ENCODE data around the gene BEX2. TPM values are rescaled to one million over a fixed set of nuclear protein-coding genes. Genes with fewer than 3 reads are reported as not detected.
"Not testable (repeated sequence)": the region's sequence is repeated elsewhere in the genome, so short reads cannot be mapped to it uniquely, and the experiment has no call there.

The BEX2 gene
- total RNA-seq, result 1 to 10 TPM; 2.3 to 2.6 TPM

DNA sequence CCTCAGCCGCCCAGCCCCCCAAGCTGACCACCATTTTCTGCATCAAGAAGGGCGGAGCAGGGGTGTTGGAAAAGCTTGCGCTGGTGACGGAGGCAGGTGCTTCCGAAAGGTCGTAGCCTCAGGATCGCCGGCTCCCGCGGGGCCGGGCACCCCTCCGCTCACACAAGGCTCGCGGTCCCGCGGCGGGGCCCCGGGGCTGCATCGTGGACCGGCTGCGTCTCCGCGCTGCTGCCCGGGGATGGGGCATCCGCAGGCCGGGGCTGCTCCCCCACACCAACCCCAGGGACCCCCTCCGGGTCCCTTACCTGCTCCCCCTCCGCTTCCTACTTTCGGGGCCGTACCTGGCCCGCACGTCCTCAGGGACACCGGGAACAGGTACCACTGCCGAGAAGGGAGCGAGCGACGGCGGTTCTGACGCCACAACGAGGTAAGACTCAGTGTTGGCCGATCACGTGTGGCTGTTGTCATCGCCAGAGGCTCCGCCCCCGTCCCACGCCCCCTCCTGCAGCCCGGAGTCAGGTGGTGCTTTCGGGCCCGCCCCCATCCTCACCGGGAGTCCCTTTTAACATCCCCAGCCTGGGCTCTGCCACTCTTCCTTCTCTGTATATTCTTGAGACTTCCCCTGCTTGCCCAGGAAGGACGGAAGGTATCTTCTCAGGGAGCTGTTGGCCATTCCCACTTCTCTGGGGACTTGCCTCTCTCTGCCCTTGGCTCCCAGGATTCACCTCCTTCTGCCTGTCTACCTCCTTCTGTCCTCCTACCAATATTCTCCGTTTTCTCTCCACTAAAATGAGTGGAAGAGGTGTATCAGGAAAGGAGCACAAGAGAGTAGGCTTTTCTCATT lies at the start of gene BEX2:
TSS of gene BEX2 (minus strand) at position 436 of the 844 bp plus-strand sequence. CDS start 1,014 bp downstream, outside the sequence.
- Mint-ChIP-seq H3K27me3 (peaks cover 0 to 15% of the 10 kb centered on the region in 2 donors), H3K9me3 (no peaks in the 10 kb centered on the region), H3K4me1 (ENCODE audit: low read depth in 2 of 2) (no peaks in the 10 kb centered on the region), H3K36me3 (no peaks in the 10 kb centered on the region), H3K27ac (no peak within 1 kb of the TSS), H3K4me3 (peak within 1 kb of the TSS; percentile 74)
- ATAC-seq (peak; percentile 96 to 97), DNase-seq (ENCODE audit: low spot score) (peak; percentile 82)

DNA sequence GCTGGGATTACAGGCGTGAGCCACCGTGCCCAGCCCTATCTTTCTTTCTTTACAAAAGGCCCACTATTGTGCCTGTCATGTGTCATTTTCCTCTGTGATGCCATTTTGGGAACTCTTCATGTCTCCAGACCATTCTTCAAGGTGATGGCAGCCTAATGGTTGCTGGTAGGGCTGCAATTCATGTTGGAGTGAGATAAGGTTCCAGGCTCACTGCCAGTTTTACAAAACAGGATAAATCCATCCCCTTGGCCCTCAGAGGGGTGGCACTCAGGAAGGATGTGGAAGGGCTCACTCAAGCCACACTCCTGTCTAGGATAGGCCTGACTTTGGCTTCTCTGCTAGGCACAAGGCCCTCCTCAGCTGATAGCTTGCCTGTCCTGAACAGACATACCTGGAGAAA lies 49.3 kb upstream of the BEX2 start:
- Mint-ChIP-seq H3K36me3 (no peaks in the 10 kb centered on the region), H3K4me3 (no peak overlapping the region), H3K4me1 (ENCODE audit: low read depth in 2 of 2) (peaks cover 6 to 7% of the 10 kb centered on the region in 2 donors), H3K27ac (no peak overlapping the region), H3K27me3 (peaks cover 8 to 24% of the 10 kb centered on the region in 2 donors), H3K9me3 (no peaks in the 10 kb centered on the region)
- DNase-seq (ENCODE audit: low spot score) (no peak), ATAC-seq (no peak)

DNA sequence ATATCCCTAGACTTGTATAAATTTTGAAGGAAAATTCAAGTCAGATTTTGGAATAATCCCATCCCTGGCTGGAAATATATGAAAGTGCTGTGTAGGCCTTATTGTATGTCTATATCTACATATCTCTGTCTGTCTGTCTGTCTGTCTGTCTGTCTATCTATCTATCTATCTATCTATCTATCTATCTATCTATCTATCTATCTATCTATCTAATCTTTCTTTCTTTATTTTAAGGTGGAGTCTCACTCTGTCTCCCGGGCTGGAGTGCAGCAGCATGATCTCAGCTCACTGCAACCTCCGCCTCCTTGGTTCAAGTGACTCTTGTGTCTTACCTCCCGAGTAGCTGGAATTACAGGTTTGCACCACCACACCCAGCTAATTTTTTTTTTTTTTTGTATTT lies 48.8 kb upstream of the BEX2 start:
- H3K4me1 Mint-ChIP-seq (ENCODE audit: low read depth in 2 of 2); DNase-seq (ENCODE audit: low spot score); H3K36me3 Mint-ChIP-seq; ATAC-seq; H3K27ac Mint-ChIP-seq; H3K9me3 Mint-ChIP-seq; H3K4me3 Mint-ChIP-seq: not testable (repeated sequence)
- peaks cover 8 to 24% of the 10 kb centered on the region in 2 donors for H3K27me3 Mint-ChIP-seq

DNA sequence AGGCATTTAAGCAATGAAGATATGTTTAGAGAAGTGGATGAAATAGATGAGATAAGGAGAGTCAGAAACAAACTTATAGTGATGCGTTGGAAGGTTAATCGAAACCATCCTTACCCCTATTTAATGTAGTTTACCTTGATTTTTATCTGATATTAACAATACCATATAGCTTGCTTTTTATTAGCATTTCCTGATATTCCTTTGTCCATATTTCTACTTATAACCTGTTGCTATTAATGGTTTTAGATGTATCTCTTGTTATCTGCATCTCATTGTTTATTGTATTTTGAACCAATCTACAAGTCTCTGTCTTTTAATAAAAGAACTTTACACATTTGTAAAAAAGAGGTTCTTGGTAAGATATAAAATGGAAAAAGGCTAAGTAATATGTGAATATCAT lies 47.1 kb upstream of the BEX2 start:
- Mint-ChIP-seq H3K4me1 (ENCODE audit: low read depth in 2 of 2) (peaks cover 6 to 7% of the 10 kb centered on the region in 2 donors), H3K36me3 (no peaks in the 10 kb centered on the region), H3K4me3 (no peak overlapping the region), H3K27ac (no peak overlapping the region), H3K27me3 (peaks cover 8 to 27% of the 10 kb centered on the region in 2 donors), H3K9me3 (no peaks in the 10 kb centered on the region)
- DNase-seq (ENCODE audit: low spot score), result no peak
- ATAC-seq, result no peak

DNA sequence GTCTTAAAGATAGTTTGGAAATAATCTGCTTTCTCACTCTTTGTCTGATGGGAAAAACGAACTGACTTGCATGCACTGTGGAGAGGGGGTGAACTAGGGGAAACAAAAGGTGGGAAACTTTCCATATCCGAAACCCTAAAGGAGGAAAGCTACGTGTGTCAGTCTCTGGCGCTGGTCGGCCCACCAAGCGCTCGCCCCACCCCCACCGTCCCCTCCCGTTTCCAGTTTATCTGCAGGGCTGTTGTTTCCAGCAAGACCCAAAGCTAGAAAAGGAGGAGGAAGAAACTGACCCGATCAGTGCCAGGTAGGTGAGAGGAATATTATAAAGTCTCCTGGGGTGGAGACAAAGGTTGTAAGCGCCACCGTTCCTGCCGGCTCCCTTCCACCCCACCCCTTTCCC lies 46.1 kb upstream of the BEX2 start:
- Mint-ChIP-seq H3K36me3 (no peaks in the 10 kb centered on the region), H3K4me3 (peak overlapping the region; percentile 72), H3K4me1 (ENCODE audit: low read depth in 2 of 2) (peaks cover 6 to 7% of the 10 kb centered on the region in 2 donors), H3K27me3 (peaks cover 8 to 26% of the 10 kb centered on the region in 2 donors), H3K9me3 (no peaks in the 10 kb centered on the region), H3K27ac (no peak overlapping the region)
- ATAC-seq (no peak), DNase-seq (ENCODE audit: low spot score) (no peak)

DNA sequence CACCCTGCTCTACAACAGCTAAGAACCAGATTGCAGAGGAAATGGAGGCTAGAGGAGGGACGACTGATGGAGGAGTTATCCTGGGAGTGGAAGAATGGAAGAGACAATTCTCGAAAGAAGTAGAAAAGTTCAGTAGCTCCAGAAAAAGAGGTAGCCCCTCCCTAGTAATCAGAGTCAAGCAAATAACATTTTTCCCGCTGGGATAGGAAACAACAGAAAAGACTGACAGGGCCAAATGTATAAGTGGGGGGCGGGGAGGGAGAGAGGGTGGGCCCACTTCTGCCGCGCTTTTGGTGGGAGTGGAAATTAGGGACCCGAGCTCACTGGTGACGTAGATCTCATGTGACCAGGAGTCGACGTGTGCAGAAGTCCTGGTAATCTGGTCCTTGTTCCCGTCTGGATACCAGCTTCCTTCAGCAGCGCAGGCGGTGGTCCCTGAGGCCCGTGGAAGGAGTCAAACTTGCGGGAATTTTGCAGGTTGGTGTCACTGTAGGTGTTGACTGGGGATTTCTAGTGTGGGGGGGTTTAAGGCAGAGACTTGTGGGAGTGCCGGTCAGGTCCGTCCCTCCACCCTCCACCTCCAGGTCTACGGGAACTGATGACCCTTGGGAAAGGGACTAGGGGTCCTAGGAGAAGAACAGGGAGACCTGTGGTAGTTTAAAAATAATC lies 45.5 kb upstream of the BEX2 start, which contains the start of gene TCEAL9:
TSS of gene TCEAL9 (plus strand) at position 377 of the 669 bp plus-strand sequence. CDS start 1,179 bp downstream, outside the sequence.
- Mint-ChIP-seq H3K4me1 (ENCODE audit: low read depth in 2 of 2) (peaks cover 6 to 7% of the 10 kb centered on the region in 2 donors), H3K27me3 (peaks cover 8 to 24% of the 10 kb centered on the region in 2 donors), H3K4me3 (peak within 1 kb of the TSS; percentile 72), H3K27ac (peak within 1 kb of the TSS in 1 of 2 donors; percentile 64), H3K36me3 (no peaks in the 10 kb centered on the region), H3K9me3 (no peaks in the 10 kb centered on the region)
- no peak for ATAC-seq
- DNase-seq (ENCODE audit: low spot score), result no peak

DNA sequence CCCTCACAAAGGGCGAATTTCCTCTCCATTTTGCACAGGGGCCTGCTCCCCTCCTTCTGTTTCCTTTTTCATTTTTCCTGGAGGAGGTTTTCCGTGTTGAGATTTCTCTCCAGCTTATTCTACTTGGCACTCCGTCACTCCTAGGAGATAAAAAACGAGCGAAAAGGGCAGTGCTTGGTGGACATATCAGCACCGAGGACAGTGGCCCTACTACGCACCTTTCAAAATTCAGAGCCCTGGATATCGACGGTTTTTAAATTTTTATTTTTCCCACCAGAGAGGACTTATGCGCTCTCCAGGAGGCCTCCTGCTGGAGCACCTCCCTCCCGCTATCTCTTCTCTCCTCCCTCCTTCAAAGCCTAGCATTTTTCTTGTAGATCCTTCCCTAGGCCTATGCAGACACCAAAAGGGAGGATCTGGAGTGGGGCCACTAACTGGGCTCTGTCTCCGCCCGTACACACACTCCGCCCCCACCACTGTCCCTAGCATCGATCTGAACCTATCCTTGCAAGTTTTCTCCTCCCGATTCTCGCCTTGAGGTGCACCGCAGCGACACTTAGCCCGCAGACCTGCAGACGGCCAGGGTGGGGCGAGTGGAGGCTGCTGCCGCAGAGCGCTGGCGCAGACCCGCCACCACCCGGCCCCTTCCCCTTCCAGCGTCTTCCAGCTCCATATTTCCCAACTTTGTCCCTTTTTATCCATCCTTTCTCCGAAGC lies 37.0 kb upstream of the BEX2 start:
- H3K4me1 Mint-ChIP-seq (ENCODE audit: low read depth in 2 of 2), result no peaks in the 10 kb centered on the region
- H3K27ac Mint-ChIP-seq, result no peak overlapping the region
- ATAC-seq (peak in 1 of 2 donors; percentile 57), DNase-seq (ENCODE audit: low spot score) (no peak)
- no peak overlapping the region for H3K4me3 Mint-ChIP-seq
- H3K27me3 Mint-ChIP-seq, result peaks cover 0 to 35% of the 10 kb centered on the region in 2 donors
- H3K9me3 Mint-ChIP-seq, result no peaks in the 10 kb centered on the region
- H3K36me3 Mint-ChIP-seq, result no peaks in the 10 kb centered on the region

DNA sequence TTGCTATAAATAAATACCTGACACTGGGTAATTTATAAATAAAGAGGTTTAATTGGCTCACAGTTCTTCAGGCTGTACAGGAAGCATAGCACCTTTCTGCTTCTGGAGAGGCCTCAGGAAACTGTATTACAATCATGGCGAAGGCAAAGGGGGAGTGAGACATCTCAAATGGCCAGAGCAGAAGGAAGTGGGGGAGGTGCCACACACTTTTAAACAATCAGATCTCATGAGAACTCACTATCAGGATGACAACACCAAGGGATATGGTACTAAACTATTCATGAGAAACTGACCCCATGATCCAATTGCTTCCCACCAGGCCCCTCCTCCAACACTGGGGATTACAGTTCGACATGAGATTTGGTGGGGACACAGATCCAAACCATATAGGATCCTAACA lies 33.8 kb upstream of the BEX2 start:
- no peak for DNase-seq (ENCODE audit: low spot score)
- Mint-ChIP-seq H3K36me3 (no peaks in the 10 kb centered on the region), H3K27ac (no peak overlapping the region), H3K27me3 (peaks cover 11 to 45% of the 10 kb centered on the region in 2 donors), H3K9me3 (no peaks in the 10 kb centered on the region), H3K4me3 (no peak overlapping the region), H3K4me1 (ENCODE audit: low read depth in 2 of 2) (no peaks in the 10 kb centered on the region)
- ATAC-seq, result no peak

DNA sequence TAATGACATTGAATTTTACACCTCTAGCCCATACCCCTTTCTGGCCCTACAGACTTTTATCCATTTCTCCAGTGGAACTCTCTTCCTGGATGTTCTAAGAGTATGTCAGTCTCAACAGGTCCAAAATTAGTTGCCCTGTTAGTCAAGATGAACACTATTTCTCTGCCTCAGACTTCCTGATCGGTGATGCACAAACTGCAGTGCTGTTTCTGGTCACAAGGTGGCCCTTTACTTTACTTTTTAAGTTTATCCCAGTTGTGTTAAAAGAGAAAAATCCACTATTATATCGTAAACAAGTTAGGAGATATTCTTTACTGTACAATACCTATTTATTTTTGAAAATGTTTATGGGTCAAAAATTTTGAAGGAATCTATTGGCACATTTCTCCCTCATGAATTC lies 32.3 kb upstream of the BEX2 start:
- Mint-ChIP-seq H3K4me1 (ENCODE audit: low read depth in 2 of 2) (no peaks in the 10 kb centered on the region), H3K27ac (no peak overlapping the region), H3K4me3 (no peak overlapping the region), H3K27me3 (peaks cover 11 to 40% of the 10 kb centered on the region in 2 donors), H3K36me3 (no peaks in the 10 kb centered on the region), H3K9me3 (no peaks in the 10 kb centered on the region)
- ATAC-seq (no peak), DNase-seq (ENCODE audit: low spot score) (no peak)

DNA sequence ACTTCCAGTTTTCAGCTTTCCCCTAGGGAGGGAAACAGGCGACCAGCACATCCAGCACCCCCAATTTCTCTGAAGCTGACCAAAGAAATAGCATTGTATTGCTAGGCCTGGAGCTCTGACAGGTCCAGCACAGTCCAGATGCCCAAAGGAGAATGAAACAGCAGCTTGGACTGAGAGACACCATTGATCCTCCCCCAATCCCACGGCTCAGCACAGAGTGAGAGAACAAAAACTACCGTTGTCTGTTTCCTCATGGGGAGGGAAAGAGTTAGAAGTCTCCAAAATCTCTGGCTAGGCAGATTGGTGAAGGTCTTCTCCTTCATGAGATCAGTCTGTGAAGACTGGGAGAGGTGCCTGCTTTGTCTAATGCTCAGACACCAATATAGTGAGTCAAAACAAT lies 27.9 kb upstream of the BEX2 start:
- H3K27me3 Mint-ChIP-seq, result peaks cover 18 to 39% of the 10 kb centered on the region in 2 donors
- no peaks in the 10 kb centered on the region for H3K36me3 Mint-ChIP-seq
- H3K27ac Mint-ChIP-seq, result no peak overlapping the region
- ATAC-seq (no peak), DNase-seq (ENCODE audit: low spot score) (no peak)
- H3K9me3 Mint-ChIP-seq, result no peaks in the 10 kb centered on the region
- no peak overlapping the region for H3K4me3 Mint-ChIP-seq
- H3K4me1 Mint-ChIP-seq (ENCODE audit: low read depth in 2 of 2), result no peaks in the 10 kb centered on the region

DNA sequence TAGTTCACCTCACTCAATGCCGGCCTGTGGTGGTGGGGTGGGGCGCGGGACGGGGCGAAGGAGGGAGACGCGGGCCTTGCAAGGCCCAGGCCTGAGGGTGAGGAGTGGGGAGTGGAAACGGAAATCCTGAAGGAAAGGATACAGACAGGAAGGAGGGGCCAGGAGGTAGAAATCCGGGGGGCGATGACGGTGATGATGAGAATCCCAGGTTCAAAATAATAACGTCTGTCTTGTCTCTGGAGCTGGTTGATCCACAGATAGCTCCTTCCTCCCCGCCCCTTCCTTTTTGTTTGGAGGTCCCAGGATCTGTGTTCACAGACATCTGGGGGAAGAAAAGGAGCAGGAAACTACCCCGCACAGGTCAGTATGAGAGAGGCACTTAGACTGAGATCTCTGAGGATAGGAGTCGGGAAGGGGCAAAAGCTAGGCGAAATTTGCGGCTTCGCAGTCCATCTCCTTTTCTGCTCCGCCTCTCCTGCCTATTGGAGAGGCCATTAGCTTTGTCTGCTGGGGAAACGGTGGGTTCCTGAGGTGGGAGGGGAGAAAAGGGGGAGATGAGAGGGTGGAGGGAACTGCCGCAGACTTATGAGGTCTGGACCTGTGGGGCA lies 20.0 kb upstream of the BEX2 start:
- Mint-ChIP-seq H3K27ac (no peak overlapping the region), H3K27me3 (peaks cover 19 to 37% of the 10 kb centered on the region in 2 donors), H3K4me1 (ENCODE audit: low read depth in 2 of 2) (no peaks in the 10 kb centered on the region), H3K4me3 (no peak overlapping the region), H3K9me3 (no peaks in the 10 kb centered on the region), H3K36me3 (no peaks in the 10 kb centered on the region)
- no peak for DNase-seq (ENCODE audit: low spot score)
- ATAC-seq, result no peak

DNA sequence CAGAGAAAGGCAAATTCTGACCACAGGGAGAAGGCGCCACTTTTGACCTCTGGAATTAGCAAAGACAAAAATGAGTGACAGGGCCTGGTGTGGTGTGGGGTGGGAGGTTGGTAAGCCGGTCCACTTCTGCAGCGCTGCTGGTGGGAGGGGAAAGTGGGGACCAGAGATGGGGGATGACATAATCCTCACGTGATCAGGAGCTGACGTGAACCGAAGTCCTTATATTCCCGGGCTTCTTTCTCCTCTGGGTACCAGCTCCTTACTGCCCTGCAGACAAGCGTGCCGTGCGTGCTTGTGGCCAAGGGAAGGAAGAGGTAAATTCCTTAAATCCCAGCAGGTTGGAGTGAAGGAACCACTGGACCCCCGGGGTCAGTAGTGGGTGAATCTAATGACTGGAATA lies 19.2 kb upstream of the BEX2 start, which contains the start of gene TCEAL7:
TSS of gene TCEAL7 (plus strand) at position 249 of the 400 bp plus-strand sequence. CDS start 1,165 bp downstream, outside the sequence.
- ATAC-seq (no peak), DNase-seq (ENCODE audit: low spot score) (no peak)
- H3K27ac Mint-ChIP-seq, result no peak within 1 kb of the TSS
- H3K9me3 Mint-ChIP-seq, result no peaks in the 10 kb centered on the region
- peaks cover 19 to 37% of the 10 kb centered on the region in 2 donors for H3K27me3 Mint-ChIP-seq
- H3K4me3 Mint-ChIP-seq, result no peak within 1 kb of the TSS
- no peaks in the 10 kb centered on the region for H3K4me1 Mint-ChIP-seq (ENCODE audit: low read depth in 2 of 2)
- H3K36me3 Mint-ChIP-seq, result no peaks in the 10 kb centered on the region

DNA sequence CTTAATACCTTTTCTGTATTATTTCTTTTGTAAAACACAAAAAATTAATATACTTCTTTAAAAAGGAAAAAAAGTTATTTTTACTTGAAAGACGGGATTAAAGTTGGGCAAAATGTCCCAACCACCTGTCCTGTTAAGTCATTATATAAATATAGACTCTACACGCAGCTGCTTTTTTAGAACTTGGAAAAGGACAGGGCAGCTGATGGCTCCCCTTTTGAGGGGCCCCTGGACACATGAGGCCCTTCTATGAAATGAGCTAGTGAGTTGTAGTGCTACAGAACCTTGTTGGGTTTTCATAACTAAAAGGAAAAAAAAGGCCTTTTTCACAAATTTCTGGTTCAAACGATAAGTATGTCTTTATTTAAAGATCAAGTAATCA lies 600 bp upstream of the BEX2 start:
- peak overlapping the region; percentile 74 for H3K4me3 Mint-ChIP-seq
- no peaks in the 10 kb centered on the region for H3K4me1 Mint-ChIP-seq (ENCODE audit: low read depth in 2 of 2)
- no peaks in the 10 kb centered on the region for H3K36me3 Mint-ChIP-seq
- DNase-seq (ENCODE audit: low spot score), result no peak
- no peaks in the 10 kb centered on the region for H3K9me3 Mint-ChIP-seq
- no peak overlapping the region for H3K27ac Mint-ChIP-seq
- ATAC-seq, result no peak
- peaks cover 0 to 15% of the 10 kb centered on the region in 2 donors for H3K27me3 Mint-ChIP-seq
